HCT116 (cell line): ENCODE measurements around the gene ACRBP. TPM values are rescaled to one million over a fixed set of nuclear protein-coding genes. Genes with fewer than 3 reads are reported as not detected.

Source experiments
- ATAC-seq: fragments of 200-7000 bp; cut with Tn5 transposase; 2 replicates; pipeline ENCODE4 v1.9.1; 2020; ENCODE audit warnings: mild to moderate bottlenecking, moderate library complexity
- BruUV-seq: library from RNA; stranded (reverse); fragments of 400-500 nt; replicated peaks from 2 replicates; lab custom pipeline; 2021; lab: Mats Ljungman, UMichigan
- CTCF ChIA-PET: fragments of 300-600 bp; sonication (Branson Sonifier 250); formaldehyde crosslinking; loops from one replicate; lab custom pipeline; 2021; ENCODE audit warnings: antibody characterized with exemption; lab: Charles Lee
- POLR2A ChIA-PET: fragments of 300-600, 350-600 bp; sonication (Branson Sonifier 250); formaldehyde crosslinking; loops from one replicate; lab custom pipeline; 2021; ENCODE audit warnings: antibody characterized with exemption; lab: Charles Lee
- RAD21 ChIA-PET, 2 experiments: fragments of 300-600 bp; sonication (Branson Sonifier 250); formaldehyde crosslinking; loops; one replicate each; lab custom pipeline; 2023; ENCODE audit warnings: low total read pairs in 2 of 2; ENCODE audit not compliant: uncharacterized antibody in 2 of 2, unreplicated experiment in 2 of 2, low non-redundant PET in 1 of 2; lab: Charles Lee
- DNase-seq: peaks from one replicate; pipeline ENCODE4 v3.0.0-alpha.2; 2010; ENCODE audit warnings: low read depth, low spot score
- H2AFZ ChIP-seq: fragments of 200-600 bp; shearing (Covaris generic), sonication (generic); 2 replicates; pipeline ENCODE4 v1.6.1; 2017; ENCODE audit warnings: low read depth, mixed run types, mixed read lengths, antibody characterized with exemption, low read length; ENCODE audit not compliant: poor library complexity, severe bottlenecking
- H3K27ac ChIP-seq: 2 replicates; pipeline ENCODE4 v1.5.1; 2012; ENCODE audit warnings: low read depth, low read length
- H3K27me3 ChIP-seq: fragments of 200-600 bp; sonication (generic); 2 replicates; pipeline ENCODE4 v1.6.1; 2016; ENCODE audit warnings: mixed run types, low read length, mixed read lengths; ENCODE audit not compliant: insufficient read depth
- H3K36me3 ChIP-seq, 2 experiments: fragments of 200-500 bp in 1 of 2; fragments of 200-600 bp in 1 of 2; sonication (Bioruptor generic) in 1 of 2; sonication (generic) in 1 of 2; 2 replicates each; pipeline versions ENCODE4 v1.5.1 to v1.6.1; 2014 to 2016; ENCODE audit warnings: low read length in 2 of 2, inconsistent platforms in 1 of 2, mixed read lengths in 1 of 2, mixed run types in 1 of 2; ENCODE audit not compliant: insufficient read depth in 2 of 2, control insufficient read depth in 1 of 2
- H3K4me1 ChIP-seq, 2 experiments: fragments of 200-600 bp in 1 of 2; sonication (generic) in 1 of 2; 2 replicates each; pipeline versions ENCODE4 v1.5.1 to v1.6.1; 2012 to 2017; ENCODE audit warnings: low read length in 2 of 2, inconsistent platforms in 1 of 2, mild to moderate bottlenecking in 1 of 2, mixed read lengths in 1 of 2, mixed run types in 1 of 2, moderate library complexity in 1 of 2; ENCODE audit not compliant: insufficient read depth in 2 of 2, control insufficient read depth in 1 of 2
- H3K4me2 ChIP-seq: fragments of 200-600 bp; sonication (generic); 2 replicates; pipeline ENCODE4 v1.6.1; 2017; ENCODE audit warnings: mixed run types, low read length, mixed read lengths
- H3K4me3 ChIP-seq, 2 experiments: fragments of 200-600 bp in 1 of 2; sonication (generic) in 1 of 2; replicated peaks in 1 of 2; 2 replicates each; pipeline ENCODE4 v1.5.1; 2011 to 2016; ENCODE audit warnings: low read length in 2 of 2, control low read depth in 1 of 2, low read depth in 1 of 2, mild to moderate bottlenecking in 1 of 2, mixed read lengths in 1 of 2, mixed run types in 1 of 2
- H3K79me2 ChIP-seq: fragments of 200-600 bp; sonication (generic); 2 replicates; pipeline ENCODE4 v1.6.1; 2017; ENCODE audit warnings: mild to moderate bottlenecking, mixed run types, low read length, moderate library complexity, mixed read lengths; ENCODE audit not compliant: insufficient read depth
- H3K9ac ChIP-seq: fragments of 200-600 bp; sonication (generic); 2 replicates; pipeline ENCODE4 v1.6.1; 2016; ENCODE audit warnings: low read length, mixed read lengths
- H3K9me2 ChIP-seq: fragments of 200-600 bp; sonication (generic), shearing (Covaris generic); 2 replicates; pipeline ENCODE4 v1.6.1; 2017; ENCODE audit warnings: mixed run types, mild to moderate bottlenecking, moderate library complexity; ENCODE audit not compliant: insufficient read depth
- H3K9me3 ChIP-seq, 2 experiments: fragments of 200-500 bp in 1 of 2; fragments of 200-600 bp in 1 of 2; sonication (Bioruptor generic) in 1 of 2; sonication (generic) in 1 of 2; 2 replicates each; pipeline ENCODE4 v1.6.1; 2014 to 2017; ENCODE audit warnings: low read length in 2 of 2, mixed read lengths in 2 of 2, inconsistent platforms in 1 of 2, low read depth in 1 of 2, mild to moderate bottlenecking in 1 of 2, mixed run types in 1 of 2, moderate library complexity in 1 of 2; ENCODE audit not compliant: control insufficient read depth in 1 of 2, insufficient read depth in 1 of 2
- H4K20me1 ChIP-seq: fragments of 200-600 bp; sonication (generic), shearing (Covaris generic); 2 replicates; pipeline ENCODE4 v1.6.1; 2017; ENCODE audit warnings: mixed run types, mild to moderate bottlenecking, moderate library complexity; ENCODE audit not compliant: insufficient read depth
- ATF3 ChIP-seq: IDR thresholded peaks from 2 replicates; pipeline ENCODE4 v1.6.1; 2012
- CTCF ChIP-seq, 3 experiments: fragments of 200-600 bp in 1 of 3; sonication (generic) in 1 of 3; IDR thresholded peaks in 2 of 3; conservative IDR thresholded peaks in 1 of 3; 2 replicates each; pipeline ENCODE4 v1.5.1; 2012 to 2017; ENCODE audit warnings: low read depth in 2 of 3, low read length in 2 of 3, antibody characterized with exemption in 1 of 3, borderline replicate concordance in 1 of 3, control low read depth in 1 of 3, mild to moderate bottlenecking in 1 of 3, mixed read lengths in 1 of 3, mixed run types in 1 of 3, moderate library complexity in 1 of 3; ENCODE audit not compliant: insufficient read depth in 1 of 3
- ELF1 ChIP-seq: IDR thresholded peaks from 2 replicates; pipeline ENCODE4 v1.6.1; 2012; ENCODE audit warnings: low read depth, borderline replicate concordance
- EZH2phosphoT487 ChIP-seq: fragments of 200-600 bp; IDR thresholded peaks from 2 replicates; pipeline ENCODE4 v1.6.1; 2018; ENCODE audit warnings: antibody characterized with exemption, borderline replicate concordance
- JUND ChIP-seq: IDR thresholded peaks from 2 replicates; pipeline ENCODE4 v1.6.1; 2012
- MAX ChIP-seq: IDR thresholded peaks from 2 replicates; pipeline ENCODE4 v1.6.1; 2012
- POLR2A ChIP-seq: IDR thresholded peaks from 2 replicates; pipeline ENCODE4 v1.7.0; 2011; ENCODE audit warnings: borderline replicate concordance; ENCODE audit not compliant: insufficient read depth, insufficient read length; ENCODE audit errors: extremely low read depth
- POLR2AphosphoS5 ChIP-seq: IDR thresholded peaks from 2 replicates; pipeline ENCODE4 v1.6.1; 2011; ENCODE audit warnings: mild to moderate bottlenecking, low read depth, low read length, moderate library complexity
- SIN3A ChIP-seq: IDR thresholded peaks from 2 replicates; pipeline ENCODE4 v1.6.1; 2012; ENCODE audit warnings: low read depth
- YY1 ChIP-seq: IDR thresholded peaks from 2 replicates; pipeline ENCODE4 v1.6.1; 2011; ENCODE audit warnings: low read length, low read depth, moderate library complexity, mild to moderate bottlenecking; ENCODE audit not compliant: insufficient replicate concordance; ENCODE audit errors: extremely low read depth
- ZFX ChIP-seq: fragments of 450-650 bp; IDR thresholded peaks from 2 replicates; pipeline ENCODE4 v1.6.1; 2017
- ZNF274 ChIP-seq: fragments of 200-500 bp; sonication (Bioruptor generic); IDR thresholded peaks from 2 replicates; pipeline ENCODE4 v1.6.1; 2014; ENCODE audit warnings: mild to moderate bottlenecking, low read depth, low read length, inconsistent platforms
- intact Hi-C: fragments of 100-400 bp; cut with micrococcal nuclease; formaldehyde crosslinking; loops from 2 replicates; pipeline ENCODE4 v1.10.0; 2022
- total RNA-seq: library from RNA; stranded (reverse); gene quantifications from one replicate; pipeline ENCODE4 v1.2.1, GENCODE V29; 2021; ENCODE audit not compliant: unreplicated experiment

The ACRBP gene
- total RNA-seq, 1 experiment from 2014 or later, result 1.0 TPM

GRCh38 chr12:6608592-6609281 is 38.5 kb downstream of the ACRBP start:
- ATAC-seq (no peak), DNase-seq (no peak)
- intact Hi-C loops, result loop anchor here (5.0 kb wide), 2 partner anchors 41 to 244 kb away; partner anchors contain the start of genes CDCA3, NOP2 and USP5
- ChIA-PET POLR2A (interaction anchor here (0.6 to 1.6 kb wide), 8 partner anchors 69 to 335 kb away, joined by 3 to 6 read pairs (median 4); partner anchors contain the start of genes C12orf57, GAPDH, RNU7-1 and ZNF384), RAD21 (no interaction called here)
- Histone ChIP-seq H3K9me2 (no peaks in the 10 kb centered on the region), H3K79me2 (peaks cover 29% of the 10 kb centered on the region), H3K27me3 (no peaks in the 10 kb centered on the region), H3K4me3 (no peak overlapping the region), H3K9me3 (no peaks in the 10 kb centered on the region), H3K4me1 (peaks cover 53 to 63% of the 10 kb centered on the region in 2 experiments), H3K9ac (0 out of 2 replicates have a peak overlapping the region, but pooled peaks have one; percentile 16)
- TSS peak; percentile 83 for BruUV-seq
- no peak for TF ChIP-seq ATF3
- TF ChIP-seq, all 23 proteins: peak for 0
- H3K36me3 ChIP-seq, result peaks cover 4 to 17% of the 10 kb centered on the region in 2 experiments
- H3K27ac ChIP-seq, result peak overlapping the region; percentile 77
- CTCF ChIA-PET, result interaction anchor here (0.6 to 1.3 kb wide), 4 partner anchors 69 to 1139 kb away, joined by 3 to 5 read pairs (median 4); partner anchors contain the start of genes CLEC4C and ZNF384
- H2AFZ ChIP-seq, result no peak overlapping the region
- H3K4me2 ChIP-seq, result peak overlapping the region; percentile 69
- no peaks in the 10 kb centered on the region; the same call in 1 of the 2 replicates for H4K20me1 ChIP-seq

GRCh38 chr12:6607751-6608591 is 39.3 kb downstream of the ACRBP start:
- Histone ChIP-seq H2AFZ (peak overlapping the region; percentile 80), H3K9ac (peak overlapping the region; percentile 37), H3K27ac (peak overlapping the region; percentile 77), H3K36me3 (peaks cover 9 to 20% of the 10 kb centered on the region in 2 experiments), H4K20me1 (no peaks in the 10 kb centered on the region; the same call in 1 of the 2 replicates), H3K9me3 (no peaks in the 10 kb centered on the region), H3K4me1 (peaks cover 48 to 59% of the 10 kb centered on the region in 2 experiments), H3K4me3 (peak overlapping the region; percentile 30 to 41), H3K4me2 (peak overlapping the region; percentile 69), H3K9me2 (no peaks in the 10 kb centered on the region), H3K27me3 (no peaks in the 10 kb centered on the region), H3K79me2 (peaks cover 37% of the 10 kb centered on the region)
- ChIA-PET CTCF (interaction anchor here (0.6 to 1.3 kb wide), 3 partner anchors 68 to 81 kb away, joined by 3 to 5 read pairs (median 3); partner anchors contain the start of gene ZNF384), RAD21 (no interaction called here), POLR2A (interaction anchor here (0.6 to 1.6 kb wide), 8 partner anchors 68 to 336 kb away, joined by 3 to 6 read pairs (median 4); partner anchors contain the start of genes C12orf57, GAPDH, RNU7-1 and ZNF384)
- DNase-seq, result peak; percentile 92
- ATAC-seq, result peak; percentile 75
- intact Hi-C loops, result loop anchor here (2.0 to 5.0 kb wide), 3 partner anchors 41 to 244 kb away; partner anchors contain the start of genes CDCA3, ING4, NOP2 and USP5
- BruUV-seq, result no TSS peak
- TF ChIP-seq ELF1 (no peak), CTCF (IDR thresholded peaks at IDR 0.05 in 2 of 3, conservative IDR thresholded peaks at IDR 0.05 in 1 of 3; ENCODE audit: borderline replicate concordance in 1 of 3, insufficient read depth in 1 of 3, low read depth in 2 of 3, low read length in 2 of 3) (no peak), ZNF274 (no peak), ATF3 (no peak), POLR2AphosphoS5 (no peak), JUND (no peak), YY1 (no peak), POLR2A (no peak), SIN3A (no peak), ZFX (no peak), MAX (no peak), EZH2phosphoT487 (no peak)
